Peyer's patch (tissue), 4 donors: Measurements from ENCODE around the gene PDE4D.

Experiments used
- POLR2A ChIP-seq, 2 donors: fragments of 450-650 bp; IDR thresholded peaks; one replicate each; pipeline ENCODE4 v1.5.1; 2017; ENCODE audit warnings: antibody characterized with exemption in 2 of 2, mild to moderate bottlenecking in 2 of 2, moderate library complexity in 2 of 2
- TF ChIP-seq, protein P1 (sequence below), 6 experiments: fragments of 450-650 bp in 4 of 6; fragments of 200-600 bp in 2 of 6; sonication (generic) in 1 of 6; IDR thresholded peaks; one replicate each; pipeline ENCODE4 v1.5.1; 2017 to 2019; ENCODE audit warnings: antibody characterized with exemption in 6 of 6, mild to moderate bottlenecking in 3 of 6, moderate library complexity in 1 of 6

DNA sequence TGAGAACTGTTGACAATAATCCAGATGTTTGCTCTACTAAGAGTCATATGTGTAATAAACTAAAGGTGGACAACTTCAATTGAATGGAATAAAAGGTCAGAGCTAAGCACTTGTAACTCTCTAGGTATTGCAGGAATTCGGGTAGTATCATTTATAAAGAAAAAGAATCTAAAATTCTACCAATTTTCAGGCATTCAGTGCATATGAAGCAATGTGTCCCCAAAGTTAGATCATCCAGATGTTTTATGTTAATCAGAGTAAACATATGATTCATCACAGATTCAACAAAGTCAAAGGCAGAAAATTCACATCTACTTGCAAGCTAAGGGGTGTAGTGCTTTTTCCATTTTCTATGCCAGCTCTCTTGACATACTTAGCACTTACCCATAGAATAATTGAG, 477.1 kb downstream of the PDE4D start:
- TF ChIP-seq, protein P1, sequence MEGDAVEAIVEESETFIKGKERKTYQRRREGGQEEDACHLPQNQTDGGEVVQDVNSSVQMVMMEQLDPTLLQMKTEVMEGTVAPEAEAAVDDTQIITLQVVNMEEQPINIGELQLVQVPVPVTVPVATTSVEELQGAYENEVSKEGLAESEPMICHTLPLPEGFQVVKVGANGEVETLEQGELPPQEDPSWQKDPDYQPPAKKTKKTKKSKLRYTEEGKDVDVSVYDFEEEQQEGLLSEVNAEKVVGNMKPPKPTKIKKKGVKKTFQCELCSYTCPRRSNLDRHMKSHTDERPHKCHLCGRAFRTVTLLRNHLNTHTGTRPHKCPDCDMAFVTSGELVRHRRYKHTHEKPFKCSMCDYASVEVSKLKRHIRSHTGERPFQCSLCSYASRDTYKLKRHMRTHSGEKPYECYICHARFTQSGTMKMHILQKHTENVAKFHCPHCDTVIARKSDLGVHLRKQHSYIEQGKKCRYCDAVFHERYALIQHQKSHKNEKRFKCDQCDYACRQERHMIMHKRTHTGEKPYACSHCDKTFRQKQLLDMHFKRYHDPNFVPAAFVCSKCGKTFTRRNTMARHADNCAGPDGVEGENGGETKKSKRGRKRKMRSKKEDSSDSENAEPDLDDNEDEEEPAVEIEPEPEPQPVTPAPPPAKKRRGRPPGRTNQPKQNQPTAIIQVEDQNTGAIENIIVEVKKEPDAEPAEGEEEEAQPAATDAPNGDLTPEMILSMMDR (IDR thresholded peaks at IDR 0.05), result no peak
- no peak for TF ChIP-seq POLR2A (IDR thresholded peaks at IDR 0.05)
